NCI-H1417 treated with DMSO at 0.1 percent for 48 hours (cell line): ENCODE data around the gene SLC16A5.
"Not testable (repeated sequence)": the region's sequence is repeated elsewhere in the genome, so short reads cannot be mapped to it uniquely, and the experiment has no call there.

Source experiments
- DNase-seq: peaks from one replicate; lab custom pipeline; 2025; lab: John Stamatoyannopoulos, UW

Gene SLC16A5

GRCh38 chr17:75110234-75110937 is 22.6 kb downstream of the SLC16A5 start:
- DNase-seq, result no peak

GRCh38 chr17:75111777-75112335 is 24.1 kb downstream of the SLC16A5 start:
- DNase-seq, result no peak

GRCh38 chr17:75113798-75114551 is 26.2 kb downstream of the SLC16A5 start:
- peak; percentile 25 for DNase-seq

- no peak for DNase-seq
These were observed 27.0 kb downstream of the SLC16A5 start for GRCh38 chr17:75114552-75115314.

- DNase-seq, result no peak
These were observed 27.8 kb downstream of the SLC16A5 start for GRCh38 chr17:75115555-75115954.

GRCh38 chr17:75116737-75117136 is 29.0 kb downstream of the SLC16A5 start:
- no peak for DNase-seq

- DNase-seq, result no peak
These were observed 30.6 kb downstream of the SLC16A5 start for GRCh38 chr17:75118307-75118706.

- DNase-seq, result no peak
These were observed 36.5 kb downstream of the SLC16A5 start for GRCh38 chr17:75124041-75124818.

- DNase-seq, result no peak
These were observed 37.0 kb downstream of the SLC16A5 start for GRCh38 chr17:75124819-75125162.

GRCh38 chr17:75125984-75126383 is 38.2 kb downstream of the SLC16A5 start:
- DNase-seq, result no peak

GRCh38 chr17:75126954-75127353 is 39.2 kb downstream of the SLC16A5 start:
- no peak for DNase-seq

GRCh38 chr17:75127936-75128335 is 40.2 kb downstream of the SLC16A5 start:
- not testable (repeated sequence) for DNase-seq

- no peak for DNase-seq
These were observed 41.1 kb downstream of the SLC16A5 start for GRCh38 chr17:75128694-75129505.

GRCh38 chr17:75129576-75129975 is 41.8 kb downstream of the SLC16A5 start:
- no peak for DNase-seq

GRCh38 chr17:75130059-75130631 is 42.4 kb downstream of the SLC16A5 start:
- no peak for DNase-seq

- no peak for DNase-seq
These were observed 43.0 kb downstream of the SLC16A5 start for GRCh38 chr17:75130632-75131277.

- no peak for DNase-seq
These were observed 43.7 kb downstream of the SLC16A5 start, which contains the start of gene NT5C for GRCh38 chr17:75131278-75132017. TSS of gene NT5C (minus strand) at chr17:75131742. CDS start at chr17:75131707, 35 bp downstream.

- DNase-seq, result not testable (repeated sequence)
These were observed 44.6 kb downstream of the SLC16A5 start for GRCh38 chr17:75132018-75133000.
